Measurements from ENCODE around the gene KSR1.
A peak's percentile ranks its signal among the peaks of the same experiment; 100 is the strongest.

Gene KSR1

DNA sequence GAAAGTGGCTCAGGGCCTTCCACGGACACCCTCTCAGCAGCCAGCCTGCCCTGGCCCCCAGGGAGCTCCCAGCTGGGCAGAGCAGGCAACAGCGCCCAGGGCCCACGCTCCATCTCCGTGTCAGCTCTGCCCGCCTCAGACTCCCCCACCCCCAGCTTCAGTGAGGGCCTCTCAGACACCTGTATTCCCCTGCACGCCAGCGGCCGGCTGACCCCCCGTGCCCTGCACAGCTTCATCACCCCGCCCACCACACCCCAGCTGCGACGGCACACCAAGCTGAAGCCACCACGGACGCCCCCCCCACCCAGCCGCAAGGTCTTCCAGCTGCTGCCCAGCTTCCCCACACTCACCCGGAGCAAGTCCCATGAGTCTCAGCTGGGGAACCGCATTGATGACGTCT, 126.4 kb downstream of the KSR1 start (continued):
- TF ChIP-seq TCF4 (CRISPR knock-in tag; IDR thresholded peaks at IDR 0.05; ENCODE audit: borderline replicate concordance) (no peak), ZNF565 (CRISPR knock-in tag; conservative IDR thresholded peaks at IDR 0.05; ENCODE audit: low read depth) (no peak), ZNF70 (CRISPR knock-in tag; IDR thresholded peaks at IDR 0.05) (no peak)
- TF ChIP-seq, protein P1, sequence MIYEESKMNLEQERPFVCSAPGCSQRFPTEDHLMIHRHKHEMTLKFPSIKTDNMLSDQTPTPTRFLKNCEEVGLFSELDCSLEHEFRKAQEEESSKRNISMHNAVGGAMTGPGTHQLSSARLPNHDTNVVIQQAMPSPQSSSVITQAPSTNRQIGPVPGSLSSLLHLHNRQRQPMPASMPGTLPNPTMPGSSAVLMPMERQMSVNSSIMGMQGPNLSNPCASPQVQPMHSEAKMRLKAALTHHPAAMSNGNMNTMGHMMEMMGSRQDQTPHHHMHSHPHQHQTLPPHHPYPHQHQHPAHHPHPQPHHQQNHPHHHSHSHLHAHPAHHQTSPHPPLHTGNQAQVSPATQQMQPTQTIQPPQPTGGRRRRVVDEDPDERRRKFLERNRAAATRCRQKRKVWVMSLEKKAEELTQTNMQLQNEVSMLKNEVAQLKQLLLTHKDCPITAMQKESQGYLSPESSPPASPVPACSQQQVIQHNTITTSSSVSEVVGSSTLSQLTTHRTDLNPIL (CRISPR knock-in tag; IDR thresholded peaks at IDR 0.05; ENCODE audit: low read depth), result no peak
- TF ChIP-seq, protein P2, sequence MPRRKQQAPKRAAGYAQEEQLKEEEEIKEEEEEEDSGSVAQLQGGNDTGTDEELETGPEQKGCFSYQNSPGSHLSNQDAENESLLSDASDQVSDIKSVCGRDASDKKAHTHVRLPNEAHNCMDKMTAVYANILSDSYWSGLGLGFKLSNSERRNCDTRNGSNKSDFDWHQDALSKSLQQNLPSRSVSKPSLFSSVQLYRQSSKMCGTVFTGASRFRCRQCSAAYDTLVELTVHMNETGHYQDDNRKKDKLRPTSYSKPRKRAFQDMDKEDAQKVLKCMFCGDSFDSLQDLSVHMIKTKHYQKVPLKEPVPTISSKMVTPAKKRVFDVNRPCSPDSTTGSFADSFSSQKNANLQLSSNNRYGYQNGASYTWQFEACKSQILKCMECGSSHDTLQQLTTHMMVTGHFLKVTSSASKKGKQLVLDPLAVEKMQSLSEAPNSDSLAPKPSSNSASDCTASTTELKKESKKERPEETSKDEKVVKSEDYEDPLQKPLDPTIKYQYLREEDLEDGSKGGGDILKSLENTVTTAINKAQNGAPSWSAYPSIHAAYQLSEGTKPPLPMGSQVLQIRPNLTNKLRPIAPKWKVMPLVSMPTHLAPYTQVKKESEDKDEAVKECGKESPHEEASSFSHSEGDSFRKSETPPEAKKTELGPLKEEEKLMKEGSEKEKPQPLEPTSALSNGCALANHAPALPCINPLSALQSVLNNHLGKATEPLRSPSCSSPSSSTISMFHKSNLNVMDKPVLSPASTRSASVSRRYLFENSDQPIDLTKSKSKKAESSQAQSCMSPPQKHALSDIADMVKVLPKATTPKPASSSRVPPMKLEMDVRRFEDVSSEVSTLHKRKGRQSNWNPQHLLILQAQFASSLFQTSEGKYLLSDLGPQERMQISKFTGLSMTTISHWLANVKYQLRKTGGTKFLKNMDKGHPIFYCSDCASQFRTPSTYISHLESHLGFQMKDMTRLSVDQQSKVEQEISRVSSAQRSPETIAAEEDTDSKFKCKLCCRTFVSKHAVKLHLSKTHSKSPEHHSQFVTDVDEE (CRISPR knock-in tag; IDR thresholded peaks at IDR 0.05), result no peak

DNA sequence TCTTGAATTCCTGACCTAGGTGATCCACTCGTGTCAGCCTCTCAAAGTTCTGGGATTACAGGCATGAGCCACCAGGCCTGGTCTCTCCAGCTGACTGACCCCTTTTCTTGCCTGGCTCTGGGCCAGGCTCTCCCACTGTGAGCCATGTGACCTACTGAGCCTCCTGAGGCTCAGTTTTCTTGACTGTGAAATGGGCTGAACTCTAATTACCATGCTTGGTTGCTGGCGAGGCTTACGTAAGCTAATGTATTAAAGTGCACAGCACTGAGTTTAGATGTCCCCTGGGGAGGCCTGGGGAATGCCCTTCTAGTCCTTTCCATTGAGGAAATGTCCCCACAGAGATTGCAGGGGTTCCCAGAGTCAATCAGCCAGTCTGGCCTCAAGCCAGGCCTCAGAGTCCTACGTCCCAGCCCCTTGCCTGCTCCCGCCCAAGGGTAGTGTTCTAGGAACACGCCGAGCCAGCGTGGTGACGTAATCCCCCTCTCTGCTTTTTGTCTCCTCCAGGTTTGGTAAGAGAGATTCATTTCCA, 129.0 kb downstream of the KSR1 start:
- no peak for TF ChIP-seq TCF4 (CRISPR knock-in tag; IDR thresholded peaks at IDR 0.05; ENCODE audit: borderline replicate concordance)
- no peak for TF ChIP-seq ZNF70 (CRISPR knock-in tag; IDR thresholded peaks at IDR 0.05)
- no peak for ATAC-seq

DNA sequence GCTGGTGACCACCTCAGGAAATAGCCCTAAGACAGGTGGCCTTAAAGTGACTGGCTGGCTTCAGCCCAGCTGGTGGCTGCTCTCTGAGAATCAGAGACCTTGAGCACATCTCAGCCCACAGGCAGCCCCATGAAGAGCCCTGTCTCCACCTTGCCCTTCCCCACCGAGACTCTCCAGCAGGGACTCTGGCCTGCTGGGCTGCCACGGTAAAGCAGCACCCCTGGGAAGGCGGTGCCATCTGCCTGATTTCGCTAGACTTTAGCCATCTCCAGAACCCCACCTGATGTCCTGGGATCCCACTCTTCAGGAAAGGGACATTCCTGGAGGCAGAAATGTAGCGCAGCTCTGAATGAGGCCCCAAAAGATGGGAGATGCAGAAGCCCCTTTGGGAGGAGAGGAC, 129.5 kb downstream of the KSR1 start:
- peak; percentile 41 for ATAC-seq
- TF ChIP-seq, protein P1 (CRISPR knock-in tag; IDR thresholded peaks at IDR 0.05; ENCODE audit: low read depth), result no peak
- no peak for TF ChIP-seq ZNF8 (CRISPR knock-in tag; IDR thresholded peaks at IDR 0.05)
- TF ChIP-seq, protein P3, sequence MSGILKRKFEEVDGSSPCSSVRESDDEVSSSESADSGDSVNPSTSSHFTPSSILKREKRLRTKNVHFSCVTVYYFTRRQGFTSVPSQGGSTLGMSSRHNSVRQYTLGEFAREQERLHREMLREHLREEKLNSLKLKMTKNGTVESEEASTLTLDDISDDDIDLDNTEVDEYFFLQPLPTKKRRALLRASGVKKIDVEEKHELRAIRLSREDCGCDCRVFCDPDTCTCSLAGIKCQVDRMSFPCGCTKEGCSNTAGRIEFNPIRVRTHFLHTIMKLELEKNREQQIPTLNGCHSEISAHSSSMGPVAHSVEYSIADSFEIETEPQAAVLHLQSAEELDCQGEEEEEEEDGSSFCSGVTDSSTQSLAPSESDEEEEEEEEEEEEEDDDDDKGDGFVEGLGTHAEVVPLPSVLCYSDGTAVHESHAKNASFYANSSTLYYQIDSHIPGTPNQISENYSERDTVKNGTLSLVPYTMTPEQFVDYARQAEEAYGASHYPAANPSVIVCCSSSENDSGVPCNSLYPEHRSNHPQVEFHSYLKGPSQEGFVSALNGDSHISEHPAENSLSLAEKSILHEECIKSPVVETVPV (CRISPR knock-in tag; IDR thresholded peaks at IDR 0.05), result no peak
- TF ChIP-seq TCF4 (CRISPR knock-in tag; IDR thresholded peaks at IDR 0.05; ENCODE audit: borderline replicate concordance), result no peak
- no peak for TF ChIP-seq ZNF70 (CRISPR knock-in tag; IDR thresholded peaks at IDR 0.05)
- TF ChIP-seq PPARA (CRISPR knock-in tag; IDR thresholded peaks at IDR 0.05; ENCODE audit: borderline replicate concordance), result no peak
- no peak for TF ChIP-seq ZFP30 (CRISPR knock-in tag; IDR thresholded peaks at IDR 0.05)
- no peak for TF ChIP-seq RARB (CRISPR knock-in tag; IDR thresholded peaks at IDR 0.05)
- no peak for TF ChIP-seq BACH2 (CRISPR knock-in tag; IDR thresholded peaks at IDR 0.05; ENCODE audit: borderline replicate concordance)
- no peak for TF ChIP-seq GLIS3 (CRISPR knock-in tag; IDR thresholded peaks at IDR 0.05)
- no peak for TF ChIP-seq ZNF565 (CRISPR knock-in tag; conservative IDR thresholded peaks at IDR 0.05; ENCODE audit: low read depth)
- TF ChIP-seq, protein P4, sequence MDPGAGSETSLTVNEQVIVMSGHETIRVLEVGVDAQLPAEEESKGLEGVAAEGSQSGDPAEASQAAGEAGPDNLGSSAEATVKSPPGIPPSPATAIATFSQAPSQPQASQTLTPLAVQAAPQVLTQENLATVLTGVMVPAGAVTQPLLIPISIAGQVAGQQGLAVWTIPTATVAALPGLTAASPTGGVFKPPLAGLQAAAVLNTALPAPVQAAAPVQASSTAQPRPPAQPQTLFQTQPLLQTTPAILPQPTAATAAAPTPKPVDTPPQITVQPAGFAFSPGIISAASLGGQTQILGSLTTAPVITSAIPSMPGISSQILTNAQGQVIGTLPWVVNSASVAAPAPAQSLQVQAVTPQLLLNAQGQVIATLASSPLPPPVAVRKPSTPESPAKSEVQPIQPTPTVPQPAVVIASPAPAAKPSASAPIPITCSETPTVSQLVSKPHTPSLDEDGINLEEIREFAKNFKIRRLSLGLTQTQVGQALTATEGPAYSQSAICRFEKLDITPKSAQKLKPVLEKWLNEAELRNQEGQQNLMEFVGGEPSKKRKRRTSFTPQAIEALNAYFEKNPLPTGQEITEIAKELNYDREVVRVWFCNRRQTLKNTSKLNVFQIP (CRISPR knock-in tag; IDR thresholded peaks at IDR 0.05; ENCODE audit: borderline replicate concordance, low read depth), result no peak
- no peak for TF ChIP-seq ESRRG (CRISPR knock-in tag; IDR thresholded peaks at IDR 0.05)

DNA sequence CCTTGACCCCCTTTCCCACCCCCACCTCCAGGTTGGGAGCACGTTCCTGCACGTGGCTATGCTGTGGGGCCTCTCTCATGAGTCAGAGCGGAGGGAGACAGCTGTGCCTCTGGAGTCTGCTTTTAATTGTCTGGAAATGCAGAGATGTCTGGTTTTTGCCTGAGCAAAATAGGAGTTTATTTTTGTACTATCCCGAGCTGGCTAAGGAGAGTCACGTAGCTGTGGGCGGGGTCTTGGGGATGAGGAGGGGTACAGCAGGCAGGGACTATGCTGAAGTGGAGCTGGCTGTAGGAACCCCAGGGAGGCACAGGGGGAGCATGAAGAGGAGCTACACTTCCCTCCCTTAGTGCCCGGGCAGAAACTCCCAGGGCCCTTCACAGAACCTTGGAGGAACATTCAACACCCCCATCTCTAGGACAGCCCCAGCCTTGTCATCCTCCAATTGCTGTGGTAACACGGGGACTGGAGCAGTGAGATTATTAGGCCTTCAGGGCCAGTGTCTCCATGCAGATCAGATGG, 130.0 kb downstream of the KSR1 start:
- TF ChIP-seq ZFP3 (CRISPR knock-in tag; IDR thresholded peaks at IDR 0.05) (no peak), TCF4 (CRISPR knock-in tag; IDR thresholded peaks at IDR 0.05; ENCODE audit: borderline replicate concordance) (0 out of 2 replicates have a peak, but pooled peaks have one; percentile 24)
- ATAC-seq, result peak; percentile 93

DNA sequence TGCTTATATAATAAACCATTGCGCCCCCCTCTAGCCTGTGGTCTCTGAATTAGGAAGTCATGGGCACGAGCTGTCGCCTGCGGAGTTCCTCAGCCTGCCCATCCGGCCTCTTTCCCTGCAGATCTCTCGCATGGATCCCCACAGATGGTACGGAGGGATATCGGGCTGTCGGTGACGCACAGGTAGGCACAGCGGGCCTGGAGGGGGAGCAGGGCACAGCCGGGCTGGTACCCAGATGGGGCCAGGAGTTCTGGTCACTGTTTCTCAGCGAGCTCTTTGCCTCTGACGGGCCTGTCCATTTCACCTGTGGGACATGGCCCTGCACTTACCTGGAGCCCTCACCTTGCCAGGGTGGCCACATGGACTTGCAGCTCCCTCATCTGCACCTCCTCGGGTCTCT, 132.1 kb downstream of the KSR1 start:
- ATAC-seq, result no peak
- TF ChIP-seq ZNF70 (CRISPR knock-in tag; IDR thresholded peaks at IDR 0.05), result no peak
- TF ChIP-seq, protein P3 (CRISPR knock-in tag; IDR thresholded peaks at IDR 0.05), result no peak
- TF ChIP-seq, protein P5, sequence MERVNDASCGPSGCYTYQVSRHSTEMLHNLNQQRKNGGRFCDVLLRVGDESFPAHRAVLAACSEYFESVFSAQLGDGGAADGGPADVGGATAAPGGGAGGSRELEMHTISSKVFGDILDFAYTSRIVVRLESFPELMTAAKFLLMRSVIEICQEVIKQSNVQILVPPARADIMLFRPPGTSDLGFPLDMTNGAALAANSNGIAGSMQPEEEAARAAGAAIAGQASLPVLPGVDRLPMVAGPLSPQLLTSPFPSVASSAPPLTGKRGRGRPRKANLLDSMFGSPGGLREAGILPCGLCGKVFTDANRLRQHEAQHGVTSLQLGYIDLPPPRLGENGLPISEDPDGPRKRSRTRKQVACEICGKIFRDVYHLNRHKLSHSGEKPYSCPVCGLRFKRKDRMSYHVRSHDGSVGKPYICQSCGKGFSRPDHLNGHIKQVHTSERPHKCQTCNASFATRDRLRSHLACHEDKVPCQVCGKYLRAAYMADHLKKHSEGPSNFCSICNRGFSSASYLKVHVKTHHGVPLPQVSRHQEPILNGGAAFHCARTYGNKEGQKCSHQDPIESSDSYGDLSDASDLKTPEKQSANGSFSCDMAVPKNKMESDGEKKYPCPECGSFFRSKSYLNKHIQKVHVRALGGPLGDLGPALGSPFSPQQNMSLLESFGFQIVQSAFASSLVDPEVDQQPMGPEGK (CRISPR knock-in tag; IDR thresholded peaks at IDR 0.05; ENCODE audit: borderline replicate concordance), result no peak
- TF ChIP-seq GLIS3 (CRISPR knock-in tag; IDR thresholded peaks at IDR 0.05), result no peak
- no peak for TF ChIP-seq BACH2 (CRISPR knock-in tag; IDR thresholded peaks at IDR 0.05; ENCODE audit: borderline replicate concordance)
- TF ChIP-seq, protein P1 (CRISPR knock-in tag; IDR thresholded peaks at IDR 0.05; ENCODE audit: low read depth), result no peak
- TF ChIP-seq, protein P4 (CRISPR knock-in tag; IDR thresholded peaks at IDR 0.05; ENCODE audit: borderline replicate concordance, low read depth), result no peak

All from SK-N-SH treated with all-trans-retinoic acid at 6 μM for 48 hours (cell line).